G401 (cell line): ENCODE data around the gene CNOT4. TPM values are rescaled to one million over a fixed set of nuclear protein-coding genes. Genes with fewer than 3 reads are reported as not detected.

ENCODE experiments used
- DNase-seq: peaks from one replicate; pipeline ENCODE4 v3.0.0-alpha.2; 2015; ENCODE audit warnings: low spot score
- in situ Hi-C: cut with HindIII; loops from 2 replicates; pipeline ENCODE4 v1.10.0; 2016; ENCODE audit warnings: low sequenced_read_pairs, mixed read lengths
- total RNA-seq: library from RNA; depleted of rRNA; stranded (reverse); fragments of >200 nt; shearing (Covaris generic); gene quantifications from 2 replicates; pipeline ENCODE4 v1.2.3, GENCODE V29; 2014; rRNA removed

Gene CNOT4
- total RNA-seq, 1 experiment from 2014 or later, result 9.5 TPM

GRCh38 chr7:135317676-135318325 lies 192.1 kb downstream of the CNOT4 start:
- in situ Hi-C loops, result no loop called here
- DNase-seq, result no peak

GRCh38 chr7:135316648-135317313 lies 193.1 kb downstream of the CNOT4 start:
- in situ Hi-C loops, result no loop called here

GRCh38 chr7:135313971-135314370 lies 195.9 kb downstream of the CNOT4 start:
- in situ Hi-C loops, result no loop called here
- no peak for DNase-seq

More at GRCh38 chr7:135316648-135317313, 193.1 kb downstream of the CNOT4 start:
- DNase-seq, result no peak

Other genes starting within 250 kb of the CNOT4 start
- 47.0 and 88.3 TPM in 2 replicates for gene NUP205, start 47.8 kb upstream of the CNOT4 start, total RNA-seq
- gene STMP1, start 152.4 kb upstream of the CNOT4 start, total RNA-seq, result 20.1 and 34.1 TPM in 2 replicates
- gene SLC13A4, start 218.1 kb upstream of the CNOT4 start, total RNA-seq, result 0.31 and 1.2 TPM in 2 replicates
- not detected in 2 replicates for gene FAM180A, start 238.7 kb upstream of the CNOT4 start, total RNA-seq